Loucy (cell line): ENCODE data around the gene CPT2.

Experiments used
- H2AFZ ChIP-seq: fragments of 200-600 bp; sonication (generic); 2 replicates; pipeline ENCODE4 v1.6.0; 2016; ENCODE audit warnings: antibody characterized with exemption, mild to moderate bottlenecking, low read length, moderate library complexity
- H3F3A ChIP-seq: fragments of 200-600 bp; 2 replicates; pipeline ENCODE4 v1.6.0; 2016; ENCODE audit warnings: antibody characterized with exemption, low read depth, mild to moderate bottlenecking
- H3K27me3 ChIP-seq: fragments of 200-600 bp; sonication (generic); 2 replicates; pipeline ENCODE4 v1.6.1; 2014; ENCODE audit warnings: low read length, mild to moderate bottlenecking; ENCODE audit not compliant: insufficient read depth, poor library complexity, severe bottlenecking
- H3K36me3 ChIP-seq: fragments of 200-600 bp; sonication (generic); 2 replicates; pipeline ENCODE4 v1.6.1; 2016; ENCODE audit warnings: low read length; ENCODE audit not compliant: insufficient read depth
- H3K4me1 ChIP-seq: fragments of 200-600 bp; sonication (generic); 2 replicates; pipeline ENCODE4 v1.5.1; 2014; ENCODE audit warnings: low read length, mild to moderate bottlenecking; ENCODE audit not compliant: insufficient read depth, poor library complexity, severe bottlenecking
- H3K4me2 ChIP-seq: fragments of 200-600 bp; sonication (generic); 2 replicates; pipeline ENCODE4 v1.6.0; 2014; ENCODE audit warnings: antibody characterized with exemption, low read length, low read depth, mild to moderate bottlenecking; ENCODE audit not compliant: poor library complexity, severe bottlenecking
- H3K4me3 ChIP-seq: fragments of 200-600 bp; sonication (generic); 2 replicates; pipeline ENCODE4 v1.5.1; 2014; ENCODE audit warnings: low read length, mild to moderate bottlenecking, mixed read lengths; ENCODE audit not compliant: poor library complexity, severe bottlenecking
- H3K79me2 ChIP-seq: fragments of 200-600 bp; sonication (generic); 2 replicates; pipeline ENCODE4 v1.6.1; 2014; ENCODE audit warnings: low read length; ENCODE audit not compliant: insufficient read depth
- H3K9ac ChIP-seq: fragments of 200-600 bp; sonication (generic); 2 replicates; pipeline ENCODE4 v1.6.0; 2014; ENCODE audit warnings: mild to moderate bottlenecking, low read depth, low read length, moderate library complexity; ENCODE audit not compliant: poor library complexity, severe bottlenecking
- H3K9me2 ChIP-seq: fragments of 200-600 bp; sonication (generic); replicated peaks from 2 replicates; pipeline ENCODE4 v1.6.1; 2016; ENCODE audit warnings: low read depth, low read length, mixed read lengths
- H3K9me3 ChIP-seq: fragments of 200-600 bp; sonication (generic); 2 replicates; pipeline ENCODE4 v1.6.1; 2014; ENCODE audit warnings: mild to moderate bottlenecking, antibody characterized with exemption, low read length, low read depth; ENCODE audit not compliant: insufficient read depth
- H4K20me1 ChIP-seq: fragments of 200-600 bp; sonication (generic); 2 replicates; pipeline ENCODE4 v1.6.0; 2014; ENCODE audit warnings: antibody characterized with exemption, low read length, mild to moderate bottlenecking; ENCODE audit not compliant: insufficient read depth, poor library complexity, severe bottlenecking
- CTCF ChIP-seq: fragments of 200-600 bp; sonication (generic); conservative IDR thresholded peaks from 2 replicates; pipeline ENCODE4 v1.5.1; 2014; ENCODE audit warnings: mild to moderate bottlenecking, antibody characterized with exemption, low read length
- EZH2phosphoT487 ChIP-seq: fragments of 200-600 bp; IDR thresholded peaks from 2 replicates; pipeline ENCODE4 v1.6.1; 2018; ENCODE audit warnings: antibody characterized with exemption, mild to moderate bottlenecking, moderate library complexity, borderline replicate concordance

The CPT2 gene

GRCh38 chr1:53206735-53207379, 10.2 kb downstream of the CPT2 start:
- no peaks in the 10 kb centered on the region for H4K20me1 ChIP-seq
- TF ChIP-seq EZH2phosphoT487 (no peak), CTCF (no peak)
- no peak overlapping the region for H3K4me3 ChIP-seq
- H3K27me3 ChIP-seq, result no peaks in the 10 kb centered on the region
- no peaks in the 10 kb centered on the region for H3K9me2 ChIP-seq
- no peaks in the 10 kb centered on the region for H3K4me1 ChIP-seq
- no peaks in the 10 kb centered on the region for H3K79me2 ChIP-seq
- H3K4me2 ChIP-seq, result no peak overlapping the region
- no peak overlapping the region for H3K9ac ChIP-seq
- H3F3A ChIP-seq, result no peaks in the 10 kb centered on the region
- peaks cover 43% of the 10 kb centered on the region; the same call in 1 of the 2 replicates for H3K36me3 ChIP-seq
- H3K9me3 ChIP-seq, result peaks cover 17% of the 10 kb centered on the region; the same call in 1 of the 2 replicates
- H2AFZ ChIP-seq, result no peak overlapping the region

DNA sequence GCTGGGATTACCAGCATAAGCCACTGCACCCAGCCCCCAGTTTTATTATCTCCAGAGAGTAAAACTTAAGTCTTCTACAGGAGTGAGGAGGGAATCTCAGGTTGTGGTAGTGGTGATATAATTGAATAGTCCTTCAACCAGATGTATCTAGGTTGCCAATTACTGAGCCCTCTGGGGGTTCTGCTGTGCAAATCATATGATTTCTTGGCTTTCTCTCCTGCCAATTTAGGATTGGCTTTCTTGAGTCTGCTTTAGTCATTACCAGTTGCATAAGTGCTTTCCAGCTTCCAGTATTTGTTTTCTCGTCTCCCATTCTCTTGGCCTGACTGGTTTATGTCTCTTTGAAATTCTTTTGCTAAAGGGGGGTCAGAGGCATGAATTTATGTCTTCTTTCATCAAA, 11.1 kb downstream of the CPT2 start:
- Histone ChIP-seq H3K4me2 (no peak overlapping the region), H3K36me3 (peaks cover 43% of the 10 kb centered on the region; the same call in 1 of the 2 replicates), H3K27me3 (no peaks in the 10 kb centered on the region), H3K9ac (no peak overlapping the region), H3F3A (no peaks in the 10 kb centered on the region), H3K4me1 (no peaks in the 10 kb centered on the region), H3K79me2 (no peaks in the 10 kb centered on the region), H3K9me2 (no peaks in the 10 kb centered on the region), H3K9me3 (peaks cover 17% of the 10 kb centered on the region; the same call in 1 of the 2 replicates), H3K4me3 (no peak overlapping the region), H4K20me1 (no peaks in the 10 kb centered on the region), H2AFZ (no peak overlapping the region)
- no peak for TF ChIP-seq CTCF
- TF ChIP-seq EZH2phosphoT487, result no peak

- H3K4me2 ChIP-seq, result no peak overlapping the region
- no peaks in the 10 kb centered on the region for H3K4me1 ChIP-seq
- H3K9me2 ChIP-seq, result no peaks in the 10 kb centered on the region
- no peaks in the 10 kb centered on the region for H3K27me3 ChIP-seq
- H3K79me2 ChIP-seq, result no peaks in the 10 kb centered on the region
- no peak overlapping the region for H3K4me3 ChIP-seq
- no peak overlapping the region for H3K9ac ChIP-seq
- no peak for TF ChIP-seq CTCF
- TF ChIP-seq EZH2phosphoT487, result no peak
- H3F3A ChIP-seq, result no peaks in the 10 kb centered on the region
- H3K36me3 ChIP-seq, result peaks cover 52% of the 10 kb centered on the region; the same call in 1 of the 2 replicates
- no peak overlapping the region for H2AFZ ChIP-seq
- H3K9me3 ChIP-seq, result peaks cover 14% of the 10 kb centered on the region; the same call in 1 of the 2 replicates
- H4K20me1 ChIP-seq, result no peaks in the 10 kb centered on the region
These were observed 13.7 kb downstream of the CPT2 start for GRCh38 chr1:53210352-53210751.
